Endodermal cell (in vitro differentiated cells): ENCODE measurements around the gene FER. TPM values are rescaled to one million over a fixed set of nuclear protein-coding genes. Genes with fewer than 3 reads are reported as not detected.
"Not testable (repeated sequence)": the region's sequence is repeated elsewhere in the genome, so short reads cannot be mapped to it uniquely, and the experiment has no call there.

Experiments
- DNase-seq: peaks from one replicate; pipeline ENCODE4 v3.0.0-alpha.2; 2017
- H3K27ac ChIP-seq: 2 replicates; pipeline ENCODE4 v1.5.1; 2013; ENCODE audit warnings: mild to moderate bottlenecking, low read depth, low read length, moderate library complexity
- H3K27me3 ChIP-seq: 2 replicates; pipeline ENCODE4 v1.6.1; 2013; ENCODE audit warnings: mild to moderate bottlenecking, low read length, moderate library complexity; ENCODE audit not compliant: insufficient read depth, control insufficient read depth, poor library complexity, severe bottlenecking
- H3K36me3 ChIP-seq: 2 replicates; pipeline ENCODE4 v1.7.0; 2013; ENCODE audit warnings: mild to moderate bottlenecking, low read length, moderate library complexity; ENCODE audit not compliant: control insufficient read depth, insufficient read depth
- H3K4me1 ChIP-seq: one replicate; pipeline ENCODE4 v1.7.0; 2013; ENCODE audit warnings: low read length; ENCODE audit not compliant: control insufficient read depth, insufficient read depth
- H3K4me3 ChIP-seq: 2 replicates; pipeline ENCODE4 v1.5.1; 2013; ENCODE audit warnings: mild to moderate bottlenecking, low read length, moderate library complexity
- H3K9ac ChIP-seq: 2 replicates; pipeline ENCODE4 v1.6.1; 2013; ENCODE audit warnings: mild to moderate bottlenecking, low read length, moderate library complexity; ENCODE audit not compliant: poor library complexity, severe bottlenecking; ENCODE audit errors: extremely low read depth
- H3K9me3 ChIP-seq: 2 replicates; pipeline ENCODE4 v1.6.1; 2013; ENCODE audit warnings: mild to moderate bottlenecking, low read length, moderate library complexity; ENCODE audit not compliant: control insufficient read depth
- H3K27ac Mint-ChIP-seq: 2 replicates; pipeline ENCODE4 v1.8.0; 2020; ENCODE audit warnings: mixed read lengths
- H3K27me3 Mint-ChIP-seq: 2 replicates; pipeline ENCODE4 v1.8.0; 2021; ENCODE audit warnings: mild to moderate bottlenecking, mixed read lengths; ENCODE audit not compliant: insufficient read depth
- H3K36me3 Mint-ChIP-seq: 2 replicates; pipeline ENCODE4 v1.8.0; 2020; ENCODE audit warnings: low read depth, mixed read lengths
- H3K4me1 Mint-ChIP-seq: 2 replicates; pipeline ENCODE4 v1.8.0; 2020; ENCODE audit warnings: mixed read lengths
- H3K4me3 Mint-ChIP-seq: 2 replicates; pipeline ENCODE4 v1.8.0; 2020; ENCODE audit warnings: mild to moderate bottlenecking, moderate library complexity, mixed read lengths
- H3K9me3 Mint-ChIP-seq: 2 replicates; pipeline ENCODE4 v1.8.0; 2020; ENCODE audit warnings: mild to moderate bottlenecking, mixed read lengths
- WGBS, 2 experiments: methylation state at CpG; one replicate each; pipeline versions ENCODE4 v1.1.5 to v1.1.7; 2013; ENCODE audit warnings: missing lambda C conversion rate in 2 of 2, mixed read lengths in 1 of 2; ENCODE audit not compliant: insufficient coverage in 1 of 2, insufficient read length in 1 of 2; 5-methylcytosine and 5-hydroxymethylcytosine counted together
- total RNA-seq, 2 donors: library from RNA; stranded (reverse); fragmentation: NEBNext Ultra II Directional in 1 of 2; extraction: Animal tissue kit (Norgen Biotek cat#: 25700) in 1 of 2; gene quantifications; 2 replicates in 1 of 2; 3 replicates in 1 of 2; pipeline ENCODE4 v1.2.1, GENCODE V29; 2021
- TF ChIP-seq, protein P1 (sequence below): fragments of 200-600 bp; sonication (generic); conservative IDR thresholded peaks from 2 replicates; pipeline ENCODE4 v1.5.0; 2021; ENCODE audit warnings: antibody characterized with exemption, mild to moderate bottlenecking

FER gene
- total RNA-seq, 2 donors from 2014 or later: 24.5 to 26.8 TPM

DNA sequence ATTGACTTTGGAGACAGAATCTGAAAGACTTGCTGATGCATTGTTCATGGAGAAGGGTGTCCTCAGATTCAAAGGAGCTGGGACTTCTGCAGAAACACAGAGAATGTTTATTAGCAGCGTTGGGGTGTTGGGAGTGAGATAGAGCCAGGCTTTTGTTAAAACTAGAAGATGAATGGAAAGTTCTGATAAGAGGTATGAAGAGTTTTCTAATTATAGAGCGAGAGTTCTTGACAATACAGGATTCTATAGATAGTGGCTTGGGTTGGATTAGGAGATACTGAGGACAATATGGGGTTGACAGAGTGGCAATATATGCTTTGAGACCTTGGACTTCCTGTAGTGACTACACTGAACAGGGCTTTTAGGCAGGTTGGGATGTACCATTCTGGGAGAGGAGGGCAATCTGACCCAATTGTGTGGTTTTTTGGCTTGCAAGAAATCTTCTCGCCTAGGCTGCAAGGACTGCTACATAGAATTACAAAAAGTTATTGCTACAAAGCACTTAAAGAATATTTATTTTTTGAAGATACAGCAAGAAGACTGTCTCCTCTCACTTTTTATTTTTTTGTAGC lies 83.1 kb downstream of the FER start:
- TF ChIP-seq, protein P1, sequence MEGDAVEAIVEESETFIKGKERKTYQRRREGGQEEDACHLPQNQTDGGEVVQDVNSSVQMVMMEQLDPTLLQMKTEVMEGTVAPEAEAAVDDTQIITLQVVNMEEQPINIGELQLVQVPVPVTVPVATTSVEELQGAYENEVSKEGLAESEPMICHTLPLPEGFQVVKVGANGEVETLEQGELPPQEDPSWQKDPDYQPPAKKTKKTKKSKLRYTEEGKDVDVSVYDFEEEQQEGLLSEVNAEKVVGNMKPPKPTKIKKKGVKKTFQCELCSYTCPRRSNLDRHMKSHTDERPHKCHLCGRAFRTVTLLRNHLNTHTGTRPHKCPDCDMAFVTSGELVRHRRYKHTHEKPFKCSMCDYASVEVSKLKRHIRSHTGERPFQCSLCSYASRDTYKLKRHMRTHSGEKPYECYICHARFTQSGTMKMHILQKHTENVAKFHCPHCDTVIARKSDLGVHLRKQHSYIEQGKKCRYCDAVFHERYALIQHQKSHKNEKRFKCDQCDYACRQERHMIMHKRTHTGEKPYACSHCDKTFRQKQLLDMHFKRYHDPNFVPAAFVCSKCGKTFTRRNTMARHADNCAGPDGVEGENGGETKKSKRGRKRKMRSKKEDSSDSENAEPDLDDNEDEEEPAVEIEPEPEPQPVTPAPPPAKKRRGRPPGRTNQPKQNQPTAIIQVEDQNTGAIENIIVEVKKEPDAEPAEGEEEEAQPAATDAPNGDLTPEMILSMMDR: no peak
- H3K4me3 Mint-ChIP-seq: no peak overlapping the region
- H3K36me3 ChIP-seq: peaks cover 3% of the 10 kb centered on the region
- peaks cover 6% of the 10 kb centered on the region for H3K36me3 Mint-ChIP-seq
- peaks cover 29% of the 10 kb centered on the region for H3K4me1 Mint-ChIP-seq
- H3K9ac ChIP-seq: no peak overlapping the region
- H3K27me3 Mint-ChIP-seq: no peaks in the 10 kb centered on the region
- 68 to 73% methylated on average over 2 to 3 of the region's 3 CpGs for WGBS, 2 experiments
- no peaks in the 10 kb centered on the region for H3K27me3 ChIP-seq
- DNase-seq: no peak
- no peak overlapping the region for H3K27ac ChIP-seq
- H3K4me1 ChIP-seq: peaks cover 10% of the 10 kb centered on the region
- H3K27ac Mint-ChIP-seq: no peak overlapping the region
- H3K9me3 Mint-ChIP-seq: no peaks in the 10 kb centered on the region
- H3K4me3 ChIP-seq: peak overlapping the region; percentile 48
- no peaks in the 10 kb centered on the region for H3K9me3 ChIP-seq

DNA sequence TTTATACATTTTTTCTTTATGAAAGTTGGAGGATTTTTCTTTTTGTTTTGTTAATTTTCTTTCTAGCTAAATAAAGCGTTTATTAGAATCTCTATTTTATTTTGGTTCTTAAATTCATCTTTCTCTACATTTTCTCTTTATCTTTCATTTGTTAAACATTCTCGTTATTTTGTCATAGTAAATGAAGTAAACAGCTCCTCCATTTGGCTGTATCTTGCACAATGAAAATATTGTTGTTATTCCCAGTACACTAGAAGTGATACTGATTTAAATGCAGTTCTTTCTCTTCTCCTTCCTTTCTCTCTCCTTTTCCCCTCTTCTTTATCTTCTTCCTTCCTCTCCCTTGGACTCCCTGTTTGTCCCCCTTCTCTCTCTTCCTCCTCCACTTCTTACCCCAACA lies 88.8 kb downstream of the FER start:
- no CpG with 5 or more reads among the region's 2 CpGs for WGBS, 2 experiments
- no peak overlapping the region for H3K27ac Mint-ChIP-seq
- H3K4me3 Mint-ChIP-seq: no peak overlapping the region
- DNase-seq: no peak
- Histone ChIP-seq H3K4me1 (peaks cover 6% of the 10 kb centered on the region), H3K4me3 (no peak overlapping the region), H3K9ac (no peak overlapping the region), H3K27me3 (no peaks in the 10 kb centered on the region), H3K27ac (no peak overlapping the region), H3K9me3 (no peaks in the 10 kb centered on the region), H3K36me3 (peaks cover 4% of the 10 kb centered on the region)
- no peaks in the 10 kb centered on the region for H3K27me3 Mint-ChIP-seq
- H3K9me3 Mint-ChIP-seq: peaks cover 3% of the 10 kb centered on the region
- H3K36me3 Mint-ChIP-seq: peaks cover 11% of the 10 kb centered on the region
- TF ChIP-seq, protein P1: no peak
- peaks cover 6% of the 10 kb centered on the region for H3K4me1 Mint-ChIP-seq

DNA sequence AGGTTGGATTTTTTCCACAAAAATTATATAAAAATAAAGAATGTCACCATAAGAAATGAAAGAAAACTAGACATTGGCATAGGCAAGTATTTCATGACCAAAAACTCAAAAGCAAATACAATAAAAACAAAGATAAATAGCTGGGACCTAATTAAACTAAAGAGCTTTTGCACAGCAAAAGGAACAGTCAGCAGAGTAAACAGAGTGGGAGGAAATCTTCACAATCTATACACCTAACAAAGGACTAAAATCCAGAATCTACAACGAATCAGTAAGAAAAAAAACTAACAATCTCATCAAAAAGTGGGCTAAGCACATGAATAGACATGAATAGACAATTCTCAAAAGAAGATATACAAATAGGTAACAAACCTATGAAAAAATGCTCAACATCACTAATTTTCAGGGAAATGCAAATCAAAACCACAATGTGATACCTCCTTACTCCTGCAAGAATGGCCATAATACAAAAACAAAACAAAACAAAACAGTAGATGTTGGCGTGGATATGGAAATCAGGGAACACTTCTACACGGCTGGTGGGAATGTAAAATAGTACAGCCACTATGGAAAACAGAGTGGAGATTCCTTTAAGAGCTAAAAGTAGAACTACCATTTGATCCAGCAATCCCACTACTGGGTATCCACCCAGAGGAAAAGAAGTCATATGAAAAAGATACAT lies 94.7 kb downstream of the FER start:
- peaks cover 21% of the 10 kb centered on the region for H3K9me3 ChIP-seq
- H3K27me3 Mint-ChIP-seq, H3K9ac ChIP-seq, H3K4me3 Mint-ChIP-seq, H3K4me1 Mint-ChIP-seq, H3K4me1 ChIP-seq, H3K27ac Mint-ChIP-seq, DNase-seq, H3K36me3 ChIP-seq, H3K27ac ChIP-seq, H3K4me3 ChIP-seq, H3K27me3 ChIP-seq: not testable (repeated sequence)
- WGBS, 2 experiments: 95 to 100% methylated on average over 2 to 3 of the region's 3 CpGs
- H3K9me3 Mint-ChIP-seq: peaks cover 15% of the 10 kb centered on the region
- peaks cover 27% of the 10 kb centered on the region for H3K36me3 Mint-ChIP-seq

DNA sequence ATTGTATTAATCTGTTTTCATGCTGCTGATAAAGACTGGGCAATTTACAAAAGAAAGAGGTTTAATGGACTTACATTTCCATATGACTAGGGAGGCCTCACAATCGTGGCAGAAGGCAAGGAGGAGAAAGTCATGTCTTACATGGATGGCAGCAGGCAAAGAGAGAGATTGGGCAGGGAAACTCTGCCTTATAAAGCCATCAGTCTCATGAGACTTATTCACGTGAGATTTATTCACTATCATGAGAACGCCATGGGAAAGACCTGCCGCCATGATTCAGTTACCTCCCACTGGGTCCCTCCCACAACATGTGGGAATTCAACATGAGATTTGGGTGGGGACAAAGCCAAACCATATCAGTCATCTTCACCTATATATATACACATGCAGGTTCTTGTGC lies 103.4 kb downstream of the FER start:
- not testable (repeated sequence) for H3K9me3 ChIP-seq, H3K27ac Mint-ChIP-seq, H3K27me3 Mint-ChIP-seq, H3K9ac ChIP-seq, H3K27ac ChIP-seq, H3K4me1 ChIP-seq, H3K4me1 Mint-ChIP-seq, H3K4me3 Mint-ChIP-seq, H3K36me3 ChIP-seq, DNase-seq, H3K27me3 ChIP-seq
- peaks cover 13% of the 10 kb centered on the region for H3K36me3 Mint-ChIP-seq
- WGBS, 2 experiments: 94 to 96% methylated on average over 2 to 4 of the region's 4 CpGs
- H3K9me3 Mint-ChIP-seq: peaks cover 15% of the 10 kb centered on the region
- peak overlapping the region; percentile 51 for H3K4me3 ChIP-seq
